GM18511 (cell line): ENCODE results near the gene NOTCH4.

Experiments
- ATAC-seq: cut with Tn5 transposase; IDR thresholded peaks from one replicate; pipeline ENCODE4 v1.9.1; 2021; ENCODE audit warnings: mild to moderate bottlenecking, moderate library complexity; ENCODE audit not compliant: unreplicated experiment

The NOTCH4 gene

GRCh38 chr6:32147401-32148132 lies 76.3 kb downstream of the NOTCH4 start:
- ATAC-seq: no peak

DNA sequence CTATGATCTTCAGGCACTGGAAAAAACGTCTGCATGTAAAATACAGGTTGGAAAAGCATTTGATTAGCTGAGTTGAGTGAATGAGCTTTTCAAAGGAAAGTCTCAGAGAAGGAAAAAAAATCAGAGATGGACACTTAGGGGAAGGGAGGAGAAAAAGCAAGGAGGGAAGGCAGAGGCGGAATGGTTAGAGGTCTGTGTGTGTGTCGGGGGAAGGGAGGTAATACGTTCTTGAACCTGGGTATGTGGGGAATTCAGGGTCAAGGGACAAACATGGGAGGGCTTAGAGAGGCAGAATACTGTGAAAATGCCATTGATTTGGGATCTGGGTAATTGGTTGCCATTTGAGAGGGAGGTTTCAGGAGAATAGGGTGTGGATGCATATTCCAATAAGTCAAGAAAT lies 77.2 kb downstream of the NOTCH4 start:
- no peak for ATAC-seq

DNA sequence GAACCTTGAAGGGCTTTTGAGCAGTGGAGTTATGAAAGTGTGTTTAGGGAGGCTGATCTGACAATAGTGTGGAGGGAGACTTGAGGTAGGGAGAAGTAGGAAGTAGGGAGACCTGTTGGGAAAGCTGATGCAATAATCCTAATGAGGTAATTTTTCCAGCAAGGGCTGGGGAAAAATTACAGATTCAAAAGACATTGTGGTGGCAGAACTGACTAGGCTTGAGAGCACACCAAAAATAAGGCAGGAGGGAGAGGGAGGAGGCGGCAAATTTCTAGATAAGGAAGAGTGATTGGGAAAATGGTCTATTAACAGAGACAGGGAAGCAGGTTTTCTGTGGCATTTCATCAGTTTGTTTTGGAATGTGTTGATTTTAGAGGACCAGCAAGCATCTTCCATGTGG lies 77.6 kb downstream of the NOTCH4 start:
- no peak for ATAC-seq
